GM21529 (cell line): Measurements from ENCODE around the gene FTSJ3.
"Not testable (repeated sequence)": the region's sequence is repeated elsewhere in the genome, so short reads cannot be mapped to it uniquely, and the experiment has no call there.

Experiments
- ATAC-seq: cut with Tn5 transposase; IDR thresholded peaks from one replicate; pipeline ENCODE4 v1.9.1; 2021; ENCODE audit not compliant: unreplicated experiment

The FTSJ3 gene

GRCh38 chr17:63796375-63796774 is 31.1 kb downstream of the FTSJ3 start:
- ATAC-seq: not testable (repeated sequence)

GRCh38 chr17:63792055-63792729 is 35.3 kb downstream of the FTSJ3 start:
- no peak for ATAC-seq

GRCh38 chr17:63790057-63790456 is 37.4 kb downstream of the FTSJ3 start:
- no peak for ATAC-seq

DNA sequence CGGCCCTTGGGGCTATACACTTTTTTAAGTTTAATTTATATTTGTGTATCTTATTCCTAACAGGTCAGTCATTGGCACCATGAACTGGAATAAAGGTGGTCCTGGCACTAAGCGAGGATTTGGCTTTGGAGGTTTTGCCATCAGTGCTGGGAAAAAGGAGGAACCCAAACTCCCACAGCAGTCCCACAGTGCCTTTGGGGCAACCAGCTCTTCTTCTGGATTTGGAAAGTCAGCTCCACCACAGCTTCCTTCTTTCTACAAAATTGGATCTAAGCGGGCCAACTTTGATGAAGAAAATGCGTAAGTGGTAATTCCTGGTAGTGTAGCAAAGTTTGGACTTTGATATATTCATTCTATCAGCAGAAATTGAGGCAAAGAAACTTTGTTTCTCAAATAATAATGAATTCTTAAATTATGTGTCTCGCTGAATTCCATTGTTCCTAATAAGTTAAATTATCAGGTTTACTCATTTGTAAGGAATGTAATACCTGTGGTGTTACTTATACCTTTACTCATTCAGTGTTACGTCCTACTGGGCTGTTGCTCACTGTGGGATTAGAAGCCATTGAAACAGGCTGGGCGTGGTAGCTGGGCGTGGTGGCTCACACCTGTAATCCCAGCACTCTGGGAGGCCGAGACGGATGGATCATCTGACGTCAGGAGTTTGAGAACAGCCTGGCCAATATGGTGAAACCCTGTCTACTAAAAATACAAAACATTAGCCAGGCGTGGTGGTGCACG is 40.3 kb downstream of the FTSJ3 start:
- no peak for ATAC-seq

GRCh38 chr17:63786117-63786516 is 41.3 kb downstream of the FTSJ3 start:
- no peak for ATAC-seq

- no peak for ATAC-seq
Observed at GRCh38 chr17:63785556-63785955, 41.9 kb downstream of the FTSJ3 start.

DNA sequence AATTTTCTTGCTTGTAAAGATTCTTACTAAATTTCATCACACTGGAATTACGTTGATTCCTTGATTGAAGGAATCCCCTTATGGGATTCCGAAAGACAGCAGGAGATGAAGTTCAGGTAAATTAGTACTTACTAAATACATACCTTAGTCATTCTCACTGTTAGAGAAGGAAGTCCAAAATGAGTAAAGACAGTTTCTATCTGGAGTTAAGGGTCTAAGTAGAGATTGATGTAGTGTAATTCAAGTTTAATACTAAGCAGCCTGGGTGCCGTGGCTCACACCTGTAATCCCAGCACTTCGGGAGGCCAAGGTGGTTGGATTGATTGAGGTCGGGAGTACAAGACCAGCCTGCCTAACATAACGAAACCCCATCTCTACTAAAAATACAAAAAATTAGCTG is 43.9 kb downstream of the FTSJ3 start:
- ATAC-seq: no peak

GRCh38 chr17:63780928-63781327 is 46.5 kb downstream of the FTSJ3 start:
- ATAC-seq: no peak

DNA sequence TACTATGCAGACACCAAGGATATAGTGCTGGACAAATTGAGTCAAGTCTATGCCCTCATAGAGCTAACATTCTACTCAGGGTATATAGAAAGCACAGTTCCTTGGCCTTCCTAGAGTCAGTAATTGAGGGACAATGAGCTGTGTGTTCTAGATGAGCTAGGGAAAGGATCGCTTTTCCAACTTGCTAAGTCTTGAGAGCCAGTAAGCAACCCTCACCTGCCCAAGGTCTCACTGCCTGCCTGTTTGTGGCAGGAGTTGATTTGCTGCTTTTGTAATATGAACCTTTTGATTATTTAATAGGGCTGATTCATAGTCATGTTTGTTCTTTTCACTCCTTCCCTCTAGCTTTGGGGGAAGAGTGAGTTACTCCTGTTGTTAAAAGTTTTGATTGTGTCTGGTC is 47.0 kb downstream of the FTSJ3 start:
- no peak for ATAC-seq

- ATAC-seq: no peak
Observed at GRCh38 chr17:63775420-63775819, 52.0 kb downstream of the FTSJ3 start.

DNA sequence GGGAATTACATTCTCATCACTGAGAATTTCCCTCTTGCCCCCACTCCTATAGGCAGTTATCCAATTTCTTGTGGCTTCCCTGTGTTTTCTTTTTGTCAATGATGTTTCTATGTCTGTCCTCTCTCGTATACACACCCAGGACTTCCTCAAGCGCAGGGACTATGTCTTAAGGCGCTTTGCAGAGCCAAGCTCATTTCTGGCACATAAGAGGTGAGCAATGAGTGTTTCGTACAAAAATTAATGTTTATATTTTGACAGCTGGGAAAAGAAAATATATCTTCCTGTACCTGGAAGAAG is 52.5 kb downstream of the FTSJ3 start:
- no peak for ATAC-seq

- ATAC-seq: peak; percentile 4
Observed at GRCh38 chr17:63774141-63774968, 53.1 kb downstream of the FTSJ3 start, which contains the start of gene DDX42. Gene DDX42 (plus strand): TSS chr17:63774170. CDS start chr17:63787050, 12,880 bp downstream.

DNA sequence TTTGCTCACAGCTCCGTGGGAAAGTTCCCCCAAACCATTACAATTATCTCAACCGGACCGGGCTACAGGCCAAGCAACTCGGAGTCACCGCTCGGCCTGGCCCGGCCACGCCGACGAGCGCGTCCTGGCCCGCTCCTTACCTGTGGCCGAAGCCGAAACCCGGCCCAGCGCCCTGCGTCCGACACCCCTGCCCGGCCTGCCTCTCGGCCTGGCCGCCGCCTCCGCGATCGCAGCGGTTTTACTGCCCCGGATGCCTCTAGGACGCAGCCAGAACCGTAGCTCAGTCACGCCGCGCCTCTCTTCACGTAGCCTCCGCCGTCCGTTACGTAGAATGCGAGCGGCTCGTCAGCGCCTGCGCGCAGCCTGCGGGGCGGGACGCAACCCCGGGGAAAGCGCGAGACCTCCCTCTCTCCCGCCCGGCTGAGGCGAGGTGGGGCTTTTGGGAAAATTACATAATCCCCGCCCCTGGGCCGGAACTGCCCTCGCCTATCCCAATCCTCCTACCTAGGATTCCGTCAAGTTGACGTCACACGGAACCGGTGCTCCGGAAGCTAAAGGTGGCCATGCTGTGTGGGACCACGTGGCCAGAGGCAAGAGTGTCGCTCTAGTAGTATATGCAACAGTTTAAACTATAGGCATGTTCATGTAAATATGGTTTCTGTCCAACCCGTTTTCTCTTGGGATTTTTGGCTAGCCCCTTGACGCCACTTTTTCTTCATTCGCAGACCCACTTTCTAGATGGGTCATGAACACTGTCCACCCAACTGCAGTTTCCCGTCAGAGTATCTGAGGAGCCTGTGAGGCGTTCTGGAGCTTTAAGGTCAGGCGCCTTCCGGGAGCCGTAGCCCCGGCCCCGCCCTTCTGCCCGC is 54.0 kb downstream of the FTSJ3 start, which contains the start of gene CCDC47:
CCDC47 (minus strand) TSS at position 326 of the 869 bp plus-strand sequence. CDS start 7,422 bp downstream, outside the sequence.
- peak; percentile 86 for ATAC-seq

DNA sequence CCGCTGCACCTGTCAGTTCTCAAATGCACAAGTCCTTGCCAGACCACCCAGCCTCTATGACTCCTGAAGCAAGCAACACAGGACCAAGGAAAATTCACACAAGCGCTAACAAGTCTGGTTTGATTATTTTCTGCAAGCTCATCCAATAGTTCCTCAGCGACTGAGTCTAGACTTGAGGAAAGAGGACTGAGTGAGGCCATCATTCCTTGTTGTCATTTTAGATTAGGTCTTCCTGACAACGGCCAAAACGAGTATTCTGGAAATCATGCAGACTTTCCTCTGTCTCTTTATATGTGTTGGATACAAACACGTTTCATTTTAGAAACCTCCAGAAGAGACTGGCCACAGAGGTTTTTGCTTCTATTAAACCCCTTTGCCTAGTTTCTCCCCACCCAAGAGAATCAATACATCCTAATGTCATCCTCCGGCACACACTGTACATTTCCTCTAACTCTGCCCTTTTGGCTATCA is 54.6 kb downstream of the FTSJ3 start:
- ATAC-seq: no peak
